Lung (tissue), 12 donors: ENCODE results near the gene RPL18. TPM values are rescaled to one million over a fixed set of nuclear protein-coding genes. Genes with fewer than 3 reads are reported as not detected.

ENCODE experiments used
- ATAC-seq: fragments of 200-7000 bp; cut with Tn5 transposase; one replicate; pipeline ENCODE4 v1.9.1; 2020; ENCODE audit warnings: moderate number of reproducible peaks; ENCODE audit not compliant: insufficient read depth, low FRiP score
- DNase-seq, 3 donors: peaks; one replicate each; pipeline ENCODE4 v3.0.0-alpha.2; 2013 to 2017
- H3K27ac ChIP-seq, 2 donors: one replicate each; pipeline ENCODE4 v1.5.1; 2013; ENCODE audit warnings: mild to moderate bottlenecking in 2 of 2, moderate library complexity in 2 of 2, control low read depth in 1 of 2, inconsistent platforms in 1 of 2, low read depth in 1 of 2, low read length in 1 of 2
- H3K27me3 ChIP-seq, 3 donors: one replicate each; pipeline ENCODE4 v1.5.1; 2013; ENCODE audit warnings: low read length in 2 of 3; ENCODE audit not compliant: control insufficient read depth in 3 of 3, insufficient read depth in 3 of 3
- H3K36me3 ChIP-seq, 4 donors: one replicate each; pipeline ENCODE4 v1.5.1; 2013; ENCODE audit warnings: low read length in 4 of 4, mild to moderate bottlenecking in 1 of 4, moderate library complexity in 1 of 4; ENCODE audit not compliant: control insufficient read depth in 4 of 4, insufficient read depth in 4 of 4
- H3K4me1 ChIP-seq, 5 donors: one replicate each; pipeline ENCODE4 v1.5.1; 2013; ENCODE audit warnings: low read length in 5 of 5, mild to moderate bottlenecking in 2 of 5, moderate library complexity in 1 of 5; ENCODE audit not compliant: control insufficient read depth in 5 of 5, insufficient read depth in 5 of 5
- H3K4me3 ChIP-seq: one replicate; pipeline ENCODE4 v1.5.1; 2013; ENCODE audit warnings: mild to moderate bottlenecking, control low read depth, moderate library complexity
- H3K9ac ChIP-seq, 2 donors: one replicate each; pipeline ENCODE4 v1.5.1; 2013; ENCODE audit warnings: low read length in 2 of 2, control low read depth in 1 of 2; ENCODE audit not compliant: insufficient read depth in 1 of 2
- H3K9me3 ChIP-seq, 4 donors: one replicate each; pipeline ENCODE4 v1.5.1; 2013; ENCODE audit warnings: low read length in 3 of 4, mild to moderate bottlenecking in 1 of 4, moderate library complexity in 1 of 4; ENCODE audit not compliant: control insufficient read depth in 4 of 4, insufficient read depth in 3 of 4
- CTCF ChIP-seq: IDR thresholded peaks from 2 replicates; pipeline ENCODE4 v1.5.1; 2012; ENCODE audit warnings: mild to moderate bottlenecking; ENCODE audit errors: control extremely low read depth, extremely low read depth
- WGBS, 2 donors: extraction: QIAGEN DNeasy Blood & Tissue Kit; methylation state at CpG; one replicate each; pipeline ENCODE4 v1.1.7; 2013; 5-methylcytosine and 5-hydroxymethylcytosine counted together
- polyA plus RNA-seq, 2 donors: library from polyadenylated mRNA; stranded (reverse); fragments of 200-250 nt; gene quantifications; one replicate each; pipeline ENCODE4 v1.2.1, GENCODE V29; 2013
- total RNA-seq, 2 donors: library from RNA; depleted of rRNA in 1 of 2; stranded (reverse); fragments of >200 nt in 1 of 2; gene quantifications; one replicate each; pipeline ENCODE4 v1.2.1, GENCODE V29; 2014 to 2021
- donor health status: control.
- donor health status: control.
- donor health status: Bipolar disorder and iron deficiency.
- donor health status: healthy.
- donor health status: DM: yes; HTN: yes; CAD: no.

RPL18 gene
- total and polyA plus RNA-seq, 4 donors, result 1,019 to 3,542 (median 1,407) TPM

GRCh38 chr19:48613024-48613851, 5.7 kb downstream of the RPL18 start:
- no peak for DNase-seq
- Histone ChIP-seq H3K4me3 (no peak overlapping the region), H3K9me3 (no peaks in the 10 kb centered on the region), H3K27me3 (no peaks in the 10 kb centered on the region), H3K9ac (no peak overlapping the region), H3K4me1 (peaks cover 0 to 33% (median 20%) of the 10 kb centered on the region in 5 donors), H3K27ac (peak overlapping the region in 1 of 2 donors; percentile 78), H3K36me3 (peaks cover 13 to 31% (median 22%) of the 10 kb centered on the region in 4 donors)
- no peak for TF ChIP-seq CTCF
- ATAC-seq, result no peak
- 79 to 83% methylated on average over 38 to 39 of the region's 39 CpGs for WGBS, 2 donors

GRCh38 chr19:48611872-48612271, 7.1 kb downstream of the RPL18 start:
- H3K27me3 ChIP-seq, result no peaks in the 10 kb centered on the region
- DNase-seq (no peak), ATAC-seq (no peak)
- no peak overlapping the region for H3K4me3 ChIP-seq
- H3K27ac ChIP-seq, result no peak overlapping the region
- peaks cover 0 to 20% (median 11%) of the 10 kb centered on the region in 5 donors for H3K4me1 ChIP-seq
- no peak overlapping the region for H3K9ac ChIP-seq
- no peak for TF ChIP-seq CTCF
- H3K36me3 ChIP-seq, result peaks cover 10 to 21% (median 17%) of the 10 kb centered on the region in 4 donors
- no peaks in the 10 kb centered on the region for H3K9me3 ChIP-seq
- WGBS, 2 donors, result 92 to 93% methylated on average over 14 of the region's 14 CpGs

GRCh38 chr19:48609571-48610108, 9.3 kb downstream of the RPL18 start:
- ATAC-seq, result no peak
- Histone ChIP-seq H3K4me1 (peaks cover 0 to 4% (median 0%) of the 10 kb centered on the region in 5 donors), H3K9ac (no peak overlapping the region), H3K9me3 (no peaks in the 10 kb centered on the region), H3K4me3 (no peak overlapping the region), H3K27me3 (no peaks in the 10 kb centered on the region), H3K36me3 (no peaks in the 10 kb centered on the region), H3K27ac (no peak overlapping the region)
- no peak for DNase-seq
- 92 to 94% methylated on average over 20 of the region's 20 CpGs for WGBS, 2 donors
- no peak for TF ChIP-seq CTCF
